ENCODE data around the gene TCF25.

Gene TCF25

GRCh38 chr16:89844739-89845339, 28.6 kb upstream of the TCF25 start:
- no peak for DNase-seq (ENCODE audit: low read depth)

GRCh38 chr16:89845417-89845816, 28.0 kb upstream of the TCF25 start:
- no peak for DNase-seq (ENCODE audit: low read depth)

- no peak for DNase-seq (ENCODE audit: low read depth)
Measured at GRCh38 chr16:89847051-89847939, 26.1 kb upstream of the TCF25 start.

GRCh38 chr16:89847940-89848297, 25.5 kb upstream of the TCF25 start:
- DNase-seq (ENCODE audit: low read depth): no peak

- no peak for DNase-seq (ENCODE audit: low read depth)
Measured at GRCh38 chr16:89848974-89849373, 24.4 kb upstream of the TCF25 start.

GRCh38 chr16:89853306-89853993, 19.9 kb upstream of the TCF25 start:
- DNase-seq (ENCODE audit: low read depth): no peak

GRCh38 chr16:89855301-89855945, 18.0 kb upstream of the TCF25 start:
- no peak for DNase-seq (ENCODE audit: low read depth)

GRCh38 chr16:89855986-89856385, 17.4 kb upstream of the TCF25 start:
- no peak for DNase-seq (ENCODE audit: low read depth)

- DNase-seq (ENCODE audit: low read depth): no peak
Measured at GRCh38 chr16:89858973-89859614, 14.3 kb upstream of the TCF25 start.

- no peak for DNase-seq (ENCODE audit: low read depth)
Measured at GRCh38 chr16:89859615-89860007, 13.8 kb upstream of the TCF25 start.

- peak; percentile 62 for DNase-seq (ENCODE audit: low read depth)
Measured at GRCh38 chr16:89860747-89861304, 12.6 kb upstream of the TCF25 start.

GRCh38 chr16:89861648-89862047, 11.7 kb upstream of the TCF25 start:
- DNase-seq (ENCODE audit: low read depth): no peak

GRCh38 chr16:89862732-89863131, 10.7 kb upstream of the TCF25 start:
- DNase-seq (ENCODE audit: low read depth): no peak

- DNase-seq (ENCODE audit: low read depth): no peak
Measured at GRCh38 chr16:89863741-89864526, 9.5 kb upstream of the TCF25 start.

- no peak for DNase-seq (ENCODE audit: low read depth)
Measured at GRCh38 chr16:89864527-89864820, 8.9 kb upstream of the TCF25 start.

GRCh38 chr16:89867918-89868317, 5.5 kb upstream of the TCF25 start:
- no peak for DNase-seq (ENCODE audit: low read depth)

- DNase-seq (ENCODE audit: low read depth): no peak
Measured at GRCh38 chr16:89869911-89870310, 3.5 kb upstream of the TCF25 start.

- no peak for DNase-seq (ENCODE audit: low read depth)
Measured at GRCh38 chr16:89870440-89870839, 3.0 kb upstream of the TCF25 start.

- no peak for DNase-seq (ENCODE audit: low read depth)
Measured at GRCh38 chr16:89871895-89872294, 1.5 kb upstream of the TCF25 start.

- peak; percentile 86 for DNase-seq (ENCODE audit: low read depth)
Measured at GRCh38 chr16:89873972-89874689, 739 bp downstream of the TCF25 start.

All from activated T-helper 1 cell treated with Interleukin-2 at 50 U/mL for 16 hours (primary cell).